RWPE1 (cell line): ENCODE measurements around the gene MOK.

Experiments used
- CTCF ChIA-PET: fragments of 350-600 bp; sonication (Branson Sonifier 250); formaldehyde crosslinking; extraction: SDS; loops from one replicate; lab custom pipeline; 2021; lab: Yijun Ruan, JAX
- POLR2A ChIA-PET: fragments of 400-600 bp; formaldehyde crosslinking; extraction: SDS; loops from one replicate; lab custom pipeline; 2020; ENCODE audit warnings: antibody characterized with exemption; ENCODE audit not compliant: low non-redundant PET; lab: Yijun Ruan, JAX
- DNase-seq: peaks from one replicate; pipeline ENCODE4 v3.0.0; 2012; ENCODE audit warnings: low spot score
- H3K27ac ChIP-seq: fragments of 450-650 bp; 2 replicates; pipeline ENCODE4 v1.5.1; 2017
- TF ChIP-seq, protein P1 (sequence below): fragments of 450-650 bp; conservative IDR thresholded peaks from 2 replicates; pipeline ENCODE4 v1.5.1; 2017; ENCODE audit warnings: low read depth, mild to moderate bottlenecking

The MOK gene

DNA sequence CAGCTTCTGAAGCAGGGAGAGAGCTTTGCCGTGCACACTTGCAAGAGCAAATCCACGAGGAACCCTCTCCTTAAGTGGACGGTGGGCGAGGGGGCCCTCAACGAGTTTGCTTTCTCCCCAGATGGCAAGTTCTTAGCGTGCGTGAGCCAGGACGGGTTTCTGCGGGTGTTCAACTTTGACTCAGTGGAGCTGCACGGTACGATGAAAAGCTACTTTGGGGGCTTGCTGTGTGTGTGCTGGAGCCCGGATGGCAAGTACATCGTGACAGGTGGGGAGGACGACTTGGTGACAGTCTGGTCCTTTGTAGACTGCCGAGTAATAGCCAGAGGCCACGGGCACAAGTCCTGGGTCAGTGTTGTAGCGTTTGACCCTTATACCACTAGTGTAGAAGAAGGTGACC, 96.2 kb downstream of the MOK start:
- no peak overlapping the region for H3K27ac ChIP-seq
- POLR2A ChIA-PET = no interaction called here
- TF ChIP-seq, protein P1, sequence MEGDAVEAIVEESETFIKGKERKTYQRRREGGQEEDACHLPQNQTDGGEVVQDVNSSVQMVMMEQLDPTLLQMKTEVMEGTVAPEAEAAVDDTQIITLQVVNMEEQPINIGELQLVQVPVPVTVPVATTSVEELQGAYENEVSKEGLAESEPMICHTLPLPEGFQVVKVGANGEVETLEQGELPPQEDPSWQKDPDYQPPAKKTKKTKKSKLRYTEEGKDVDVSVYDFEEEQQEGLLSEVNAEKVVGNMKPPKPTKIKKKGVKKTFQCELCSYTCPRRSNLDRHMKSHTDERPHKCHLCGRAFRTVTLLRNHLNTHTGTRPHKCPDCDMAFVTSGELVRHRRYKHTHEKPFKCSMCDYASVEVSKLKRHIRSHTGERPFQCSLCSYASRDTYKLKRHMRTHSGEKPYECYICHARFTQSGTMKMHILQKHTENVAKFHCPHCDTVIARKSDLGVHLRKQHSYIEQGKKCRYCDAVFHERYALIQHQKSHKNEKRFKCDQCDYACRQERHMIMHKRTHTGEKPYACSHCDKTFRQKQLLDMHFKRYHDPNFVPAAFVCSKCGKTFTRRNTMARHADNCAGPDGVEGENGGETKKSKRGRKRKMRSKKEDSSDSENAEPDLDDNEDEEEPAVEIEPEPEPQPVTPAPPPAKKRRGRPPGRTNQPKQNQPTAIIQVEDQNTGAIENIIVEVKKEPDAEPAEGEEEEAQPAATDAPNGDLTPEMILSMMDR = no peak
- CTCF ChIA-PET = interaction anchor here (0.6 to 0.8 kb wide), 2 partner anchors 15 to 70 kb away, joined by 3 read pairs; no protein-coding TSS in a partner anchor
- DNase-seq = no peak

DNA sequence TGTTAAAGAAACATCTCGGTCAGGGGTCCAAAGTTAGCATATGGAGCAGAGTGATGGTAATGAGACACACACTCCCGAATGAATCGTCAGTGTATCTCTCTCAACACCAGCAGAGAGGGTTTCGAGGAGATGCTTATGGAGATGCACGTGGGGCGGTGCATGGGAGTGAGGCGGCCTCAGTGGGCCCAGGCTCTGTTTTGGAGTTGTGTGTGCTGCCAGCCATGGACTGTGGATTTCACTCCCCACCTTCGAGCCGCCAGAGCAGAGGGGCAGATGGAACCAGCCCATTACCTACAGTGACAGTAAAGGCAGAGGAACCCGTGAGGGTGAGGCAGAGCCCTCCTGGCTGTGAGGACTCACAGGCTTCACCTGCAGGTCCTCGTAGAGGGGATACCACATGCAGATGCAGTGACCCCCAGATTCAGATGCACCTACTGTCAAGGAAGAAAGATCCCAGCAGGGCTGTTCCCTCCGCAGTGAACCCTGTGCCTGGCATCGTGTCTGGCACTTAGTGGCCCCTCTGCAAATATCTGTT, 97.1 kb downstream of the MOK start:
- no peak overlapping the region for H3K27ac ChIP-seq
- TF ChIP-seq, protein P1 = no peak
- CTCF ChIA-PET = no interaction called here
- DNase-seq = no peak
- POLR2A ChIA-PET = no interaction called here

DNA sequence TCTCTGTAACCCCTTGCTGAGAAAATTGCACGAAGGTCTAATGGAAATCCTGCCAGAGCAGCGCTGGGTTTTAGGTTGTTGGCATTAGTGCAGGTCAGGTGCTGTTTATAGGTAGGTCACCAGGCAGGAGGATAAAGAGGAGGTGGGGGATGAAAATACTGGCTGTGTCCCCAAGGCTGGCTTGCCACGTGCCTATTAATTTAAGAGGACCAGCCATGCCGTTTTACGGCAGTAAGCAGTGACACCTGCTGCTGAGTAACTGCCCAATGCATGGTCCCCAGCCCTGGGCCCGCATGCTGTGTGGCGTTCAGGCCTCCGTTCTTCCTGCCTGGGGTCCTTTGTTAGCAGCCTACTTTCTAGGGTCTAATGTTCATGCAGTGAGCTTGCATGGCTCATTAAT, 98.0 kb downstream of the MOK start:
- TF ChIP-seq, protein P1 = no peak
- H3K27ac ChIP-seq = no peak overlapping the region
- ChIA-PET CTCF (interaction anchor here (0.7 kb wide), 1 partner anchor 39 kb away, joined by 3 read pairs; no protein-coding TSS in a partner anchor), POLR2A (no interaction called here)
- no peak for DNase-seq

GRCh38 chr14:102205560-102205959, 99.4 kb downstream of the MOK start:
- TF ChIP-seq, protein P1 = no peak
- CTCF ChIA-PET = no interaction called here
- no peak overlapping the region for H3K27ac ChIP-seq
- DNase-seq = no peak
- POLR2A ChIA-PET = no interaction called here

DNA sequence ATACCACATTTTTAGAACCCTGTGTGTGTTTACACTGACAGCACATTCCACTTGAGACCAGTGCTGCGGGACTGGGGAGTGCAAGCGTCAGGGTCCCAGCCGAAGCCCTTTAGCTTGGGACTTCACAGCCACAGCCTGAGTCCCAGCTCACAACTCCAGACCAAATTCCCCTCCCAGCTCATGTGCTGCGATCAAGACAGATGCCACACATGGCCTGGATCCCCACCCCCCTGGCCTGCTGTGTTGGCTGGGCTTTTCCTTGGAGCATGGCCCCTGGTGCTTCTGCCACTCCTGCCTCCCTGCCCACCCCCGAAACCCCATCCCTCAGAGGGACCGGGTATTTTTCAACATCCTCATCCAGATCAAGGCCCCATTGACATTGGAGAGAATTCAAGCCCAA, 101.6 kb downstream of the MOK start:
- DNase-seq = no peak
- TF ChIP-seq, protein P1 = no peak
- POLR2A ChIA-PET = no interaction called here
- H3K27ac ChIP-seq = no peak overlapping the region
- CTCF ChIA-PET = no interaction called here

GRCh38 chr14:102202944-102203343, 102.0 kb downstream of the MOK start:
- ChIA-PET POLR2A (no interaction called here), CTCF (no interaction called here)
- TF ChIP-seq, protein P1 = no peak
- no peak for DNase-seq
- H3K27ac ChIP-seq = no peak overlapping the region

GRCh38 chr14:102201776-102202175, 103.2 kb downstream of the MOK start:
- POLR2A ChIA-PET = no interaction called here
- TF ChIP-seq, protein P1 = no peak
- DNase-seq = no peak
- CTCF ChIA-PET = interaction anchor here (1.1 kb wide), 1 partner anchor 112 kb away, joined by 4 read pairs; no protein-coding TSS in a partner anchor
- peak overlapping the region; percentile 4; the same call in 1 of the 2 replicates for H3K27ac ChIP-seq
